GM23338 (cell line): ENCODE data around the gene ZFY. TPM values are rescaled to one million over a fixed set of nuclear protein-coding genes. Genes with fewer than 3 reads are reported as not detected.

Source experiments
- ATAC-seq: fragments of 200-7000 bp; cut with Tn5 transposase; 3 replicates; pipeline ENCODE4 v1.9.1; 2020
- DNase-seq: peaks from one replicate; pipeline ENCODE4 v3.0.0-alpha.2; 2015; ENCODE audit warnings: low spot score
- H2AFZ ChIP-seq: fragments of 200-600 bp; sonication (generic); 2 replicates; pipeline ENCODE4 v1.8.0; 2016; ENCODE audit warnings: antibody characterized with exemption, mild to moderate bottlenecking, moderate library complexity
- H3F3A ChIP-seq: fragments of 200-600 bp; sonication (generic); replicated peaks from 2 replicates; pipeline ENCODE4 v1.8.0; 2017; ENCODE audit warnings: antibody characterized with exemption, mixed run types, low read depth
- H3K27ac ChIP-seq: fragments of 200-600 bp; sonication (generic); 2 replicates; pipeline ENCODE4 v1.6.1; 2016; ENCODE audit warnings: low read depth
- H3K27me3 ChIP-seq: fragments of 200-600 bp; sonication (generic); 2 replicates; pipeline ENCODE4 v1.8.0; 2016; ENCODE audit warnings: mild to moderate bottlenecking, mixed run types, moderate library complexity; ENCODE audit not compliant: insufficient read depth
- H3K36me3 ChIP-seq: fragments of 200-600 bp; sonication (generic); 2 replicates; pipeline ENCODE4 v1.8.0; 2016; ENCODE audit warnings: mild to moderate bottlenecking; ENCODE audit not compliant: insufficient read depth
- H3K4me1 ChIP-seq: fragments of 200-600 bp; sonication (generic); 2 replicates; pipeline ENCODE4 v1.8.0; 2016; ENCODE audit warnings: mild to moderate bottlenecking, moderate library complexity; ENCODE audit not compliant: insufficient read depth
- H3K4me2 ChIP-seq: fragments of 200-600 bp; sonication (generic); 2 replicates; pipeline ENCODE4 v1.7.1; 2017; ENCODE audit warnings: mixed run types
- H3K4me3 ChIP-seq: fragments of 200-600 bp; sonication (generic); 2 replicates; pipeline ENCODE4 v1.6.1; 2016; ENCODE audit warnings: mixed run types
- H3K79me2 ChIP-seq: fragments of 200-600 bp; sonication (generic); replicated peaks from 2 replicates; pipeline ENCODE4 v1.8.0; 2017; ENCODE audit warnings: mild to moderate bottlenecking; ENCODE audit not compliant: insufficient read depth
- H3K9me2 ChIP-seq: fragments of 200-600 bp; sonication (generic); 2 replicates; pipeline ENCODE4 v1.8.0; 2017; ENCODE audit not compliant: insufficient read depth
- H4K20me1 ChIP-seq: fragments of 200-600 bp; sonication (generic); replicated peaks from 2 replicates; pipeline ENCODE4 v1.8.0; 2017; ENCODE audit warnings: mild to moderate bottlenecking; ENCODE audit not compliant: insufficient read depth
- H3K27ac Mint-ChIP-seq: 2 replicates; pipeline ENCODE4 v1.8.0; 2020; ENCODE audit warnings: inconsistent platforms, mild to moderate bottlenecking, moderate library complexity, mixed read lengths
- H3K27me3 Mint-ChIP-seq: 3 replicates; pipeline ENCODE4 v1.8.0; 2022; ENCODE audit warnings: low read depth, mild to moderate bottlenecking, moderate library complexity, mixed read lengths, inconsistent platforms; ENCODE audit not compliant: insufficient read depth, poor library complexity
- H3K36me3 Mint-ChIP-seq: 3 replicates; pipeline ENCODE4 v1.8.0; 2021; ENCODE audit warnings: low read depth, mild to moderate bottlenecking, inconsistent platforms, moderate library complexity, mixed read lengths
- H3K4me1 Mint-ChIP-seq: 3 replicates; pipeline ENCODE4 v1.8.0; 2020; ENCODE audit warnings: mild to moderate bottlenecking, inconsistent platforms, mixed read lengths
- H3K4me3 Mint-ChIP-seq: 3 replicates; pipeline ENCODE4 v1.8.0; 2021; ENCODE audit warnings: moderate library complexity, mild to moderate bottlenecking, inconsistent platforms, mixed read lengths
- H3K9me3 Mint-ChIP-seq: 3 replicates; pipeline ENCODE4 v1.8.0; 2020; ENCODE audit warnings: moderate library complexity, mild to moderate bottlenecking, inconsistent platforms, mixed read lengths
- CREB1 ChIP-seq: fragments of 250-450 bp; sonication (Bioruptor Pico); IDR thresholded peaks from 2 replicates; pipeline ENCODE4 v1.5.0; 2020; ENCODE audit warnings: low read depth, mild to moderate bottlenecking, moderate library complexity
- ETS1 ChIP-seq: IDR thresholded peaks from 2 replicates; pipeline ENCODE4 v1.6.1; 2016; ENCODE audit warnings: antibody characterized with exemption
- EZH2 ChIP-seq: fragments of 200-600 bp; sonication (generic); IDR thresholded peaks from one replicate; pipeline ENCODE4 v1.8.0; 2017; ENCODE audit warnings: antibody characterized with exemption, mild to moderate bottlenecking, low read depth; ENCODE audit not compliant: unreplicated experiment
- JUNB ChIP-seq: IDR thresholded peaks from one replicate; pipeline ENCODE4 v1.6.1; 2016; ENCODE audit warnings: antibody characterized with exemption; ENCODE audit not compliant: unreplicated experiment
- STAT1 ChIP-seq: IDR thresholded peaks from one replicate; pipeline ENCODE4 v1.6.1; 2016; ENCODE audit warnings: antibody characterized with exemption; ENCODE audit not compliant: unreplicated experiment
- polyA plus RNA-seq: library from polyadenylated mRNA; unstranded; fragments of >200 nt; fragmentation: Nextera tagmentation; extraction: Ambion mirVana; gene quantifications from 2 replicates; pipeline ENCODE4 v1.2.1, GENCODE V29; 2016
- total RNA-seq: library from RNA; depleted of rRNA; stranded (reverse); fragments of >200 nt; shearing (Covaris generic); gene quantifications from 2 replicates; pipeline ENCODE4 v1.2.3, GENCODE V29; 2014
- TF ChIP-seq, protein P1 (sequence below): fragments of 250-450 bp; sonication (Bioruptor Pico); IDR thresholded peaks from 2 replicates; pipeline ENCODE4 v1.5.0; 2020; ENCODE audit warnings: mild to moderate bottlenecking, moderate library complexity

The ZFY gene
- total and polyA plus RNA-seq, 2 experiments from 2014 or later, result 4.5 to 9.4 TPM

DNA sequence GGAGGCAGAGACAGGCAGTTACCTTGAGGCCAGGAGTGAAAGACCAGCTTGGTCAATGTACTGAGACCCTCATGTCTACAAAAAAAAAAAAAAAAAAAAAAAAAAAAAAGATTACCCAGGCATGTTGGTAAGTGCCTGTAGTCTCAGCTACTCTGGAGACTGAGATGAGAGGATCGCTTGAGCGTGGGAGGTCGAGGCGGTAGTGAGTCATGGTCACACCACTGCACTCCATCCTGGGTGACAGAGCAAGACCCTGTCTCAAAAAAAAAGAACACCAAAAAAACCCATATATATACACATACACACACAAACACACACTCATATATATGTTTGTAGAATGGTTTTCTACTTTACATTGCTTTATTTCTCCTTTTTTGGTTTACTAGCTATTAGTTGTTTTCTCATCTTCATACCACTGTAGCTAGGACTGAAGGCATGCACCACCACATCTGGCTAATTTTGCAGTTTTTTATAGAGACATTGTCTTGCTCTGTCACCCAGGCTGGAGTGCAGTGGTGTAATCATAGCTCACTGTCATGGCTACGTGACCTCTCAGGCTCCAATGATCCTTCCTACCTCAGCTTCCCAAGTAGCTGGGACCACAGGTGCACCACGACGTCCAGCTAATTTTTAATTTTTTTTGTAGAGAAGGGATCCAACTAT lies 14.5 kb downstream of the ZFY start:
- H3K4me2 ChIP-seq, result no peak overlapping the region
- TF ChIP-seq CREB1, result no peak
- TF ChIP-seq, protein P1, sequence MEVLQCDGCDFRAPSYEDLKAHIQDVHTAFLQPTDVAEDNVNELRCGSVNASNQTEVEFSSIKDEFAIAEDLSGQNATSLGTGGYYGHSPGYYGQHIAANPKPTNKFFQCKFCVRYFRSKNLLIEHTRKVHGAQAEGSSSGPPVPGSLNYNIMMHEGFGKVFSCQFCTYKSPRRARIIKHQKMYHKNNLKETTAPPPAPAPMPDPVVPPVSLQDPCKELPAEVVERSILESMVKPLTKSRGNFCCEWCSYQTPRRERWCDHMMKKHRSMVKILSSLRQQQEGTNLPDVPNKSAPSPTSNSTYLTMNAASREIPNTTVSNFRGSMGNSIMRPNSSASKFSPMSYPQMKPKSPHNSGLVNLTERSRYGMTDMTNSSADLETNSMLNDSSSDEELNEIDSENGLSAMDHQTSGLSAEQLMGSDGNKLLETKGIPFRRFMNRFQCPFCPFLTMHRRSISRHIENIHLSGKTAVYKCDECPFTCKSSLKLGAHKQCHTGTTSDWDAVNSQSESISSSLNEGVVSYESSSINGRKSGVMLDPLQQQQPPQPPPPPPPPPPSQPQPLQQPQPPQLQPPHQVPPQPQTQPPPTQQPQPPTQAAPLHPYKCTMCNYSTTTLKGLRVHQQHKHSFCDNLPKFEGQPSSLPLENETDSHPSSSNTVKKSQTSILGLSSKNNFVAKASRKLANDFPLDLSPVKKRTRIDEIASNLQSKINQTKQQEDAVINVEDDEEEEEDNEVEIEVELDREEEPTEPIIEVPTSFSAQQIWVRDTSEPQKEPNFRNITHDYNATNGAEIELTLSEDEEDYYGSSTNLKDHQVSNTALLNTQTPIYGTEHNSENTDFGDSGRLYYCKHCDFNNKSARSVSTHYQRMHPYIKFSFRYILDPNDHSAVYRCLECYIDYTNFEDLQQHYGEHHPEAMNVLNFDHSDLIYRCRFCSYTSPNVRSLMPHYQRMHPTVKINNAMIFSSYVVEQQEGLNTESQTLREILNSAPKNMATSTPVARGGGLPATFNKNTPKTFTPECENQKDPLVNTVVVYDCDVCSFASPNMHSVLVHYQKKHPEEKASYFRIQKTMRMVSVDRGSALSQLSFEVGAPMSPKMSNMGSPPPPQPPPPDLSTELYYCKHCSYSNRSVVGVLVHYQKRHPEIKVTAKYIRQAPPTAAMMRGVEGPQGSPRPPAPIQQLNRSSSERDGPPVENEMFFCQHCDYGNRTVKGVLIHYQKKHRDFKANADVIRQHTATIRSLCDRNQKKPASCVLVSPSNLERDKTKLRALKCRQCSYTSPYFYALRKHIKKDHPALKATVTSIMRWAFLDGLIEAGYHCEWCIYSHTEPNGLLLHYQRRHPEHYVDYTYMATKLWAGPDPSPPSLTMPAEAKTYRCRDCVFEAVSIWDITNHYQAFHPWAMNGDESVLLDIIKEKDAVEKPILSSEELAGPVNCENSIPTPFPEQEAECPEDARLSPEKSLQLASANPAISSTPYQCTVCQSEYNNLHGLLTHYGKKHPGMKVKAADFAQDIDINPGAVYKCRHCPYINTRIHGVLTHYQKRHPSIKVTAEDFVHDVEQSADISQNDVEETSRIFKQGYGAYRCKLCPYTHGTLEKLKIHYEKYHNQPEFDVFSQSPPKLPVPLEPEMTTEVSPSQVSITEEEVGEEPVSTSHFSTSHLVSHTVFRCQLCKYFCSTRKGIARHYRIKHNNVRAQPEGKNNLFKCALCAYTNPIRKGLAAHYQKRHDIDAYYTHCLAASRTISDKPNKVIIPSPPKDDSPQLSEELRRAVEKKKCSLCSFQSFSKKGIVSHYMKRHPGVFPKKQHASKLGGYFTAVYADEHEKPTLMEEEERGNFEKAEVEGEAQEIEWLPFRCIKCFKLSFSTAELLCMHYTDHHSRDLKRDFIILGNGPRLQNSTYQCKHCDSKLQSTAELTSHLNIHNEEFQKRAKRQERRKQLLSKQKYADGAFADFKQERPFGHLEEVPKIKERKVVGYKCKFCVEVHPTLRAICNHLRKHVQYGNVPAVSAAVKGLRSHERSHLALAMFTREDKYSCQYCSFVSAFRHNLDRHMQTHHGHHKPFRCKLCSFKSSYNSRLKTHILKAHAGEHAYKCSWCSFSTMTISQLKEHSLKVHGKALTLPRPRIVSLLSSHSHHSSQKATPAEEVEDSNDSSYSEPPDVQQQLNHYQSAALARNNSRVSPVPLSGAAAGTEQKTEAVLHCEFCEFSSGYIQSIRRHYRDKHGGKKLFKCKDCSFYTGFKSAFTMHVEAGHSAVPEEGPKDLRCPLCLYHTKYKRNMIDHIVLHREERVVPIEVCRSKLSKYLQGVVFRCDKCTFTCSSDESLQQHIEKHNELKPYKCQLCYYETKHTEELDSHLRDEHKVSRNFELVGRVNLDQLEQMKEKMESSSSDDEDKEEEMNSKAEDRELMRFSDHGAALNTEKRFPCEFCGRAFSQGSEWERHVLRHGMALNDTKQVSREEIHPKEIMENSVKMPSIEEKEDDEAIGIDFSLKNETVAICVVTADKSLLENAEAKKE (CRISPR knock-in tag), result no peak
- TF ChIP-seq STAT1, result no peak
- no peak for TF ChIP-seq EZH2
- no peak for TF ChIP-seq ETS1
- TF ChIP-seq JUNB, result no peak
- Mint-ChIP-seq H3K27me3 (no peaks in the 10 kb centered on the region), H3K4me1 (peaks cover 17% of the 10 kb centered on the region), H3K9me3 (no peaks in the 10 kb centered on the region), H3K36me3 (peaks cover 6% of the 10 kb centered on the region; the same call in 2 of the 3 replicates), H3K27ac (no peak overlapping the region), H3K4me3 (no peak overlapping the region)
- H3K79me2 ChIP-seq, result peaks cover 75% of the 10 kb centered on the region
- peaks cover 15% of the 10 kb centered on the region for H3K4me1 ChIP-seq
- H4K20me1 ChIP-seq, result no peaks in the 10 kb centered on the region
- no peaks in the 10 kb centered on the region for H3F3A ChIP-seq
- H3K9me2 ChIP-seq, result no peaks in the 10 kb centered on the region
- H3K27ac ChIP-seq, result no peak overlapping the region
- H3K36me3 ChIP-seq, result no peaks in the 10 kb centered on the region
- ATAC-seq, result no peak
- no peak for DNase-seq
- no peaks in the 10 kb centered on the region for H3K27me3 ChIP-seq
- H2AFZ ChIP-seq, result no peak overlapping the region
- H3K4me3 ChIP-seq, result no peak overlapping the region
